Skeletal muscle tissue (tissue), 4 donors: ENCODE results near the gene FREM2. TPM values are rescaled to one million over a fixed set of nuclear protein-coding genes. Genes with fewer than 3 reads are reported as not detected.

Experiments used
- H3K27ac ChIP-seq: one replicate; pipeline ENCODE4 v1.7.0; 2013; ENCODE audit warnings: mild to moderate bottlenecking, low read depth, low read length, inconsistent platforms
- H3K27me3 ChIP-seq, 3 donors: one replicate each; pipeline ENCODE4 v1.7.0; 2013; ENCODE audit warnings: low read length in 3 of 3; ENCODE audit not compliant: control insufficient read depth in 3 of 3, insufficient read depth in 3 of 3
- H3K36me3 ChIP-seq, 3 donors: one replicate each; pipeline ENCODE4 v1.7.0; 2013; ENCODE audit warnings: low read length in 3 of 3; ENCODE audit not compliant: control insufficient read depth in 3 of 3, insufficient read depth in 3 of 3
- H3K4me1 ChIP-seq, 3 donors: one replicate each; pipeline ENCODE4 v1.7.0; 2013; ENCODE audit warnings: low read length in 3 of 3, mild to moderate bottlenecking in 3 of 3; ENCODE audit not compliant: control insufficient read depth in 3 of 3, insufficient read depth in 3 of 3
- H3K4me3 ChIP-seq, 3 donors: one replicate each; pipeline ENCODE4 v1.7.0; 2013; ENCODE audit warnings: low read length in 3 of 3
- H3K9ac ChIP-seq, 3 donors: one replicate each; pipeline ENCODE4 v1.7.0; 2013; ENCODE audit warnings: low read length in 3 of 3, mild to moderate bottlenecking in 3 of 3, moderate library complexity in 2 of 3, low read depth in 1 of 3
- H3K9me3 ChIP-seq, 3 donors: one replicate each; pipeline ENCODE4 v1.7.0; 2013; ENCODE audit warnings: low read length in 3 of 3; ENCODE audit not compliant: control insufficient read depth in 3 of 3
- total RNA-seq: library from RNA; depleted of rRNA; stranded (reverse); fragments of >200 nt; gene quantifications from one replicate; pipeline ENCODE4 v1.2.3, GENCODE V29; 2014
- donor health status: Osteomylitis.

FREM2 gene
- total RNA-seq, 1 donor from 2014 or later = 7.8 TPM

GRCh38 chr13:38775085-38775484 is 88.2 kb downstream of the FREM2 start:
- Histone ChIP-seq H3K36me3 (no peaks in the 10 kb centered on the region), H3K4me3 (no peak overlapping the region), H3K27ac (no peak overlapping the region), H3K27me3 (no peaks in the 10 kb centered on the region), H3K4me1 (no peaks in the 10 kb centered on the region), H3K9me3 (no peaks in the 10 kb centered on the region), H3K9ac (no peak overlapping the region)

DNA sequence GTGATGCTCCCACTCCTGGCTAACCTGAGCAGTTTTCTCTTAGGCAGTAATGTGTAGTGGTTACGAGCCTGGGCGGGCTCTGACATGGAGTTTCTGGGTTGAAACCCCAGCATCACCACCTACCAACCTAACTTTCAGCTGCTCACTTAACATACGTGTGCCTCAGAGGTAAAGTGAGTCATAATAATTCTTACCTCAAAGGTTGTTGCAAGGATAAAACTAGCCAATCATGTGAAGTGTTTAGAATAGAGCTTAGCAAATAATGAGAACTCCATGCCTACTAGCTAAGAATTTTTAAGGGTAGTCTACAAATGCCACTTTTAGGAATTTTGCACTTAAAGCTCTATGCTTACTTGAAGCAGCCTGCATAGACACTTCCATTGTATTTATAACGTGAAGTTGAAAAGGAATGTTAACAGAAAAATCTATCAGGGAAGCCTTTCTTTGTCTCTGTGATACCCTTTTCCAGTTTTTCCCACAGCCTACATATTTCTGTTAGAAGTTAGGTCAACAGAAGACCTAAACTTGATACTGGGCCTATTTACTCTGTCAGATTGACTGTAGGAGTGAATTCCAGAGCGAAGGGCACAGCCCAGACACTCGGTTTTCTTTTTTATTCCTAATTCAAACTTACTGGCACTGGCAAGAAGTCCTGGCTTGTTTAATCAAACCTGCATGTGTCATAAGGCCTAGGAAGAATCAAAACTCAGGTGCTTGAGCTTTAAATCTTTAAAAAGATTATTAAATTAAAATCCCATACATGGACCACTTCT is 90.7 kb downstream of the FREM2 start:
- H3K9ac ChIP-seq = no peak overlapping the region
- H3K36me3 ChIP-seq = no peaks in the 10 kb centered on the region
- no peaks in the 10 kb centered on the region for H3K9me3 ChIP-seq
- no peaks in the 10 kb centered on the region for H3K27me3 ChIP-seq
- H3K27ac ChIP-seq = no peak overlapping the region
- H3K4me3 ChIP-seq = no peak overlapping the region
- H3K4me1 ChIP-seq = no peaks in the 10 kb centered on the region

DNA sequence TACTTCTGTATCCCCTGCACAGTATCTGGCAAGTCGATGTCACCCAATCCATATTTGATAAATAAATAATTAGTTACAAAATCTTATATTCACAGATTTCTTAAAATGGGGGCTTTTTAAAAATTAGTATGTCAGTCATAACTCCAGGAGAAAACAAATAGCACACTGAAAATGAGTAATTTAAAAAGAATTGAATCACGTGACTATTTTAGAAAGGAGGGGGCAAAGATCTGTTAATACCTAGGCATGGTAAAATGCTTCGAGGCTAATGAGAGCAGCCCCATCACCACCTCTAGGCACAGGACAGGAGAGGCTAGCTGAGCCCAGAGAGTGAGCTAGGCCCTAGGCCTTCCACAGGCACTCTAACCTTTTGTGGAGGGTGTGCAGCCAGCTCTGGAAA is 94.7 kb downstream of the FREM2 start:
- no peaks in the 10 kb centered on the region for H3K36me3 ChIP-seq
- H3K4me3 ChIP-seq = no peak overlapping the region
- H3K27me3 ChIP-seq = no peaks in the 10 kb centered on the region
- no peaks in the 10 kb centered on the region for H3K4me1 ChIP-seq
- H3K9me3 ChIP-seq = no peaks in the 10 kb centered on the region
- H3K9ac ChIP-seq = no peak overlapping the region
- H3K27ac ChIP-seq = no peak overlapping the region

- Histone ChIP-seq H3K4me3 (no peak overlapping the region), H3K36me3 (no peaks in the 10 kb centered on the region), H3K4me1 (no peaks in the 10 kb centered on the region), H3K27me3 (no peaks in the 10 kb centered on the region), H3K9me3 (no peaks in the 10 kb centered on the region), H3K9ac (no peak overlapping the region), H3K27ac (no peak overlapping the region)
Measured at GRCh38 chr13:38784036-38784880, 97.4 kb downstream of the FREM2 start.

- no peaks in the 10 kb centered on the region for H3K27me3 ChIP-seq
- no peak overlapping the region for H3K4me3 ChIP-seq
- H3K36me3 ChIP-seq = no peaks in the 10 kb centered on the region
- no peak overlapping the region for H3K27ac ChIP-seq
- H3K4me1 ChIP-seq = no peaks in the 10 kb centered on the region
- H3K9ac ChIP-seq = no peak overlapping the region
- H3K9me3 ChIP-seq = no peaks in the 10 kb centered on the region
Measured at GRCh38 chr13:38785042-38785441, 98.2 kb downstream of the FREM2 start.

GRCh38 chr13:38785490-38785889 is 98.6 kb downstream of the FREM2 start:
- Histone ChIP-seq H3K36me3 (no peaks in the 10 kb centered on the region), H3K27ac (no peak overlapping the region), H3K4me1 (no peaks in the 10 kb centered on the region), H3K9ac (no peak overlapping the region), H3K9me3 (no peaks in the 10 kb centered on the region), H3K4me3 (no peak overlapping the region), H3K27me3 (no peaks in the 10 kb centered on the region)

GRCh38 chr13:38787550-38787949 is 100.7 kb downstream of the FREM2 start:
- Histone ChIP-seq H3K9ac (no peak overlapping the region), H3K36me3 (no peaks in the 10 kb centered on the region), H3K4me1 (no peaks in the 10 kb centered on the region), H3K9me3 (no peaks in the 10 kb centered on the region), H3K27ac (no peak overlapping the region), H3K4me3 (no peak overlapping the region), H3K27me3 (no peaks in the 10 kb centered on the region)

DNA sequence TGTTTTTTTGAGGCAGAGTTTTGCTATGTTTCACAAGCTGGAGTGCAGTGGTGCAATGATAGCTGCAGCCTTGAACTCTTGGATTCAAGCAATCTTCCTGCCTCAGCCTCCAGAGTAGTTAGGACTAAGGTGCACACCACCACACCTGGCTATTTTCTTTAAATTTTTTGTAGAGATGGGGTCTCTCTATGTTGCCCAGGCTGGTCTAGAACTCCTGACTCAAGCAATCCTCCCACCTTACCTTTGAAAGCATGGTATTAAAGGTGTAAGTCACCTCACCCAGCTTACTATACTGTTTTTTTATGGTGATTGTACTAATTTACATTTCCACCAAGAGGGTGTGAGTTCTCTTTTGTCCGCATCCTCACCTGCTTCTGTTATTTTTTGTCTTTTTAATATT is 110.0 kb downstream of the FREM2 start:
- H3K27me3 ChIP-seq = no peaks in the 10 kb centered on the region
- H3K36me3 ChIP-seq = no peaks in the 10 kb centered on the region
- H3K9me3 ChIP-seq = no peaks in the 10 kb centered on the region
- H3K4me3 ChIP-seq = no peak overlapping the region
- H3K27ac ChIP-seq = no peak overlapping the region
- H3K4me1 ChIP-seq = no peaks in the 10 kb centered on the region
- H3K9ac ChIP-seq = no peak overlapping the region

- Histone ChIP-seq H3K4me1 (no peaks in the 10 kb centered on the region), H3K27me3 (no peaks in the 10 kb centered on the region), H3K27ac (no peak overlapping the region)
Measured at GRCh38 chr13:38803531-38803930, 116.7 kb downstream of the FREM2 start.

GRCh38 chr13:38804061-38804460 is 117.2 kb downstream of the FREM2 start:
- H3K9me3 ChIP-seq = peaks cover 0 to 8% (median 4%) of the 10 kb centered on the region in 3 donors
- no peaks in the 10 kb centered on the region for H3K36me3 ChIP-seq
- no peaks in the 10 kb centered on the region for H3K27me3 ChIP-seq
- no peak overlapping the region for H3K9ac ChIP-seq
- no peak overlapping the region for H3K27ac ChIP-seq
- no peaks in the 10 kb centered on the region for H3K4me1 ChIP-seq
- H3K4me3 ChIP-seq = no peak overlapping the region

More at GRCh38 chr13:38803531-38803930, 116.7 kb downstream of the FREM2 start:
- Histone ChIP-seq H3K9ac (no peak overlapping the region), H3K9me3 (peaks cover 0 to 4% (median 3%) of the 10 kb centered on the region in 3 donors), H3K4me3 (no peak overlapping the region), H3K36me3 (no peaks in the 10 kb centered on the region)
